ENCODE data around the gene TMEM91. TPM values are rescaled to one million over a fixed set of nuclear protein-coding genes. Genes with fewer than 3 reads are reported as not detected.

Gene TMEM91
- total and polyA plus RNA-seq, 2 donors (not counting 3 experiments of a cell fraction or from before 2014, with no cell fraction given), result 9.0 to 13.2 TPM

DNA sequence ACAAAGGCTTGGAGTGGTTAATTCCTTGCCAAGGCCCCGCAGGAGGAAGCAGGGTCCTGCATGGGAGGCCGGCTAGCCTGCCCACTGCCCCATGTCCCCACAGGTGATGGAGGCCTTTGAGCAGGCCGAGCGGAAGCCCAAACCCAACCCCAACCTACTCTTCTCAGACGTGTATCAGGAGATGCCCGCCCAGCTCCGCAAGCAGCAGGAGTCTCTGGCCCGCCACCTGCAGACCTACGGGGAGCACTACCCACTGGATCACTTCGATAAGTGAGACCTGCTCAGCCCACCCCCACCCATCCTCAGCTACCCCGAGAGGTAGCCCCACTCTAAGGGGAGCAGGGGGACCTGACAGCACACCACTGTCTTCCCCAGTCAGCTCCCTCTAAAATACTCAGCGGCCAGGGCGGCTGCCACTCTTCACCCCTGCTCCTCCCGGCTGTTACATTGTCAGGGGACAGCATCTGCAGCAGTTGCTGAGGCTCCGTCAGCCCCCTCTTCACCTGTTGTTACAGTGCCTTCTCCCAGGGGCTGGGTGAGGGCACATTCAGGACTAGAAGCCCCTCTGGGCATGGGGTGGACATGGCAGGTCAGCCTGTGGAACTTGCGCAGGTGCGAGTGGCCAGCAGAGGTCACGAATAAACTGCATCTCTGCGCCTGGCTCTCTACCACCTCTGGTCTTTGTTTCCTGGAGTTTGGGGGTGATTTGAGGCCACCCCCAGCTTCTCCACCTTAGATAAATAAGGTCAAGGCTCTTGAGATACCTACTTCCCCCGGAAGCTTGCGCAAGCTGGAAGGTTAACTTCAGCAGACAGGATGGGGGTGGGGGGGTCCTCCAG is 48.2 kb downstream of the TMEM91 start:
- H4K20me1 ChIP-seq (replicated peaks; ENCODE audit: control insufficient read depth, extremely low read depth, insufficient read depth, low read length), result no peaks in the 10 kb centered on the region
- POLR2A ChIA-PET, result no interaction called here

More for the DNA sequence above, 48.2 kb downstream of the TMEM91 start:
- Histone ChIP-seq H3K36me3 (ENCODE audit: control insufficient read depth in 2 of 2, extremely low read depth in 1 of 2, insufficient read depth in 2 of 2, low read length in 2 of 2) (peaks cover 0 to 31% of the 10 kb centered on the region in 2 experiments), H3K4me3 (replicated peaks in 1 of 3; ENCODE audit: insufficient read depth in 1 of 3, low read depth in 1 of 3, low read length in 3 of 3) (no peak overlapping the region), H3K27ac (ENCODE audit: insufficient read depth, low read depth, low read length) (no peak overlapping the region), H3K79me2 (ENCODE audit: control insufficient read depth, insufficient read depth, low read length) (peaks cover 5% of the 10 kb centered on the region), H3K4me2 (ENCODE audit: insufficient read depth, low read length) (no peak overlapping the region), H2AFZ (ENCODE audit: low read depth, low read length) (no peak overlapping the region), H3K27me3 (ENCODE audit: control insufficient read depth in 2 of 2, insufficient read depth in 2 of 2, low read length in 2 of 2) (no peaks in the 10 kb centered on the region), H3K9ac (replicated peaks; ENCODE audit: extremely low read depth, insufficient read depth, low read length) (no peak overlapping the region), H3K9me1 (replicated peaks; ENCODE audit: control insufficient read depth, extremely low read depth, insufficient read depth, low read length) (no peaks in the 10 kb centered on the region), H3K9me3 (replicated peaks; ENCODE audit: control insufficient read depth, insufficient read depth, low read length) (no peaks in the 10 kb centered on the region), H3K4me1 (ENCODE audit: control insufficient read depth, extremely low read depth, insufficient read depth, low read length) (peaks cover 25% of the 10 kb centered on the region)
- CTCF ChIA-PET, result interaction anchor here (1.2 kb wide), 1 partner anchor 17 kb away, joined by 3 read pairs; no protein-coding TSS in a partner anchor
- TF ChIP-seq, protein P1, sequence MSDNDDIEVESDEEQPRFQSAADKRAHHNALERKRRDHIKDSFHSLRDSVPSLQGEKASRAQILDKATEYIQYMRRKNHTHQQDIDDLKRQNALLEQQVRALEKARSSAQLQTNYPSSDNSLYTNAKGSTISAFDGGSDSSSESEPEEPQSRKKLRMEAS (IDR thresholded peaks at IDR 0.05; ENCODE audit: insufficient read depth, insufficient read length), result no peak
- TF ChIP-seq JUN (IDR thresholded peaks at IDR 0.05; ENCODE audit: borderline replicate concordance, insufficient read depth, insufficient read length, low read depth) (no peak), GATA2 (IDR thresholded peaks at IDR 0.05; ENCODE audit: insufficient read depth, insufficient read length, low read depth, low read length) (no peak), POLR2A (IDR thresholded peaks at IDR 0.05; ENCODE audit: low read depth, low read length) (no peak), MYC (IDR thresholded peaks at IDR 0.05; ENCODE audit: low read depth, low read length) (no peak), EZH2 (IDR thresholded peaks at IDR 0.05; ENCODE audit: borderline replicate concordance, low read depth, low read length, severe bottlenecking) (no peak), POLR2AphosphoS5 (IDR thresholded peaks at IDR 0.05; ENCODE audit: insufficient read depth, low read depth, low read length) (no peak), FOS (IDR thresholded peaks at IDR 0.05; ENCODE audit: borderline replicate concordance, insufficient read depth, low read length) (no peak)
- TF ChIP-seq, protein P2, sequence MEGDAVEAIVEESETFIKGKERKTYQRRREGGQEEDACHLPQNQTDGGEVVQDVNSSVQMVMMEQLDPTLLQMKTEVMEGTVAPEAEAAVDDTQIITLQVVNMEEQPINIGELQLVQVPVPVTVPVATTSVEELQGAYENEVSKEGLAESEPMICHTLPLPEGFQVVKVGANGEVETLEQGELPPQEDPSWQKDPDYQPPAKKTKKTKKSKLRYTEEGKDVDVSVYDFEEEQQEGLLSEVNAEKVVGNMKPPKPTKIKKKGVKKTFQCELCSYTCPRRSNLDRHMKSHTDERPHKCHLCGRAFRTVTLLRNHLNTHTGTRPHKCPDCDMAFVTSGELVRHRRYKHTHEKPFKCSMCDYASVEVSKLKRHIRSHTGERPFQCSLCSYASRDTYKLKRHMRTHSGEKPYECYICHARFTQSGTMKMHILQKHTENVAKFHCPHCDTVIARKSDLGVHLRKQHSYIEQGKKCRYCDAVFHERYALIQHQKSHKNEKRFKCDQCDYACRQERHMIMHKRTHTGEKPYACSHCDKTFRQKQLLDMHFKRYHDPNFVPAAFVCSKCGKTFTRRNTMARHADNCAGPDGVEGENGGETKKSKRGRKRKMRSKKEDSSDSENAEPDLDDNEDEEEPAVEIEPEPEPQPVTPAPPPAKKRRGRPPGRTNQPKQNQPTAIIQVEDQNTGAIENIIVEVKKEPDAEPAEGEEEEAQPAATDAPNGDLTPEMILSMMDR (IDR thresholded peaks at IDR 0.05; ENCODE audit: extremely low read depth in 1 of 2, insufficient read depth in 1 of 2, low read depth in 1 of 2, low read length in 2 of 2), result no peak
- DNase-seq (ENCODE audit: low read depth, low spot score) (no peak), FAIRE-seq (no peak)
- intact Hi-C loops (cut with micrococcal nuclease), result no loop called here
- dilution Hi-C loops (cut with MboI; ENCODE audit: extremely low pct_ligation_motif_present, low sequenced_read_pairs), result no loop called here
- no TSS peak for BruUV-seq (replicated peaks)
